LNCaP clone FGC (cell line): Measurements from ENCODE around the gene CACNA2D2.

Source experiments
- DNase-seq: peaks from one replicate; pipeline ENCODE4 v3.0.0-alpha.2; 2011; ENCODE audit warnings: low read depth
- H3K4me3 ChIP-seq: 2 replicates; pipeline ENCODE4 v1.5.1; 2011; ENCODE audit warnings: mild to moderate bottlenecking, low read depth, low read length, control low read depth
- TF ChIP-seq, protein P1 (sequence below): IDR thresholded peaks from 2 replicates; pipeline ENCODE4 v1.5.1; 2012; ENCODE audit warnings: mild to moderate bottlenecking; ENCODE audit not compliant: control insufficient read depth, insufficient read depth; ENCODE audit errors: extremely low read depth

CACNA2D2 gene

DNA sequence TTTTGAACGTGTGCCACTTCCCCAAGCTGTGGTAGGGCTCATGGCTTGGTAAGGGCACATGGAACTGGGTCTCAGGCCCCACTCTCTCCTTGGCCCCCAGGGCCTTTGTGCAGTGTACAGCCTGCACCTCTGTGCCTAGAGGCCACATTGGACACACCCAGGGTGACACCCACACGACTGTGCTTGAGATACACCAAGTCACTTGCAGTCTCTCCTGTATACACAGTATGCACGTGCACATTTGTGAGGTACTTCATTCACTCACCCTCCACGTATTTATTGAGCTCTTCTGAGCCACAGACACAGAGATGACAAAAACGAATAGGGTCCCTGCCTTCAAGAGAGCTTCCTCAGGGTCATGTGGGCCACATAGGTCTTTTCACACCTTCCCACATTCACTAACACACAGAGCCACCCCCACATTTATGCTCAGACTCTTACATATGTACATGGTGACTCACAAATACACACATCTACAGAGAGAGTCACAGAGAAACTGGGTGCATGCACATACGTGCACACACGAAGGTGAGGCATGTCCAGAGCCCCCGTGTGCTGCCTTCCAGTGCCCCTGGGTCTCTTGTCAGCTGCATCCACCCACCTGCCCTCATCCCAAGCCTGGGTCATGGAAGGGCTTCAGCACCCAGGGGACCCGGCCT is 134.3 kb downstream of the CACNA2D2 start:
- DNase-seq, result no peak
- H3K4me3 ChIP-seq, result no peak overlapping the region
- TF ChIP-seq, protein P1, sequence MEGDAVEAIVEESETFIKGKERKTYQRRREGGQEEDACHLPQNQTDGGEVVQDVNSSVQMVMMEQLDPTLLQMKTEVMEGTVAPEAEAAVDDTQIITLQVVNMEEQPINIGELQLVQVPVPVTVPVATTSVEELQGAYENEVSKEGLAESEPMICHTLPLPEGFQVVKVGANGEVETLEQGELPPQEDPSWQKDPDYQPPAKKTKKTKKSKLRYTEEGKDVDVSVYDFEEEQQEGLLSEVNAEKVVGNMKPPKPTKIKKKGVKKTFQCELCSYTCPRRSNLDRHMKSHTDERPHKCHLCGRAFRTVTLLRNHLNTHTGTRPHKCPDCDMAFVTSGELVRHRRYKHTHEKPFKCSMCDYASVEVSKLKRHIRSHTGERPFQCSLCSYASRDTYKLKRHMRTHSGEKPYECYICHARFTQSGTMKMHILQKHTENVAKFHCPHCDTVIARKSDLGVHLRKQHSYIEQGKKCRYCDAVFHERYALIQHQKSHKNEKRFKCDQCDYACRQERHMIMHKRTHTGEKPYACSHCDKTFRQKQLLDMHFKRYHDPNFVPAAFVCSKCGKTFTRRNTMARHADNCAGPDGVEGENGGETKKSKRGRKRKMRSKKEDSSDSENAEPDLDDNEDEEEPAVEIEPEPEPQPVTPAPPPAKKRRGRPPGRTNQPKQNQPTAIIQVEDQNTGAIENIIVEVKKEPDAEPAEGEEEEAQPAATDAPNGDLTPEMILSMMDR, result no peak

DNA sequence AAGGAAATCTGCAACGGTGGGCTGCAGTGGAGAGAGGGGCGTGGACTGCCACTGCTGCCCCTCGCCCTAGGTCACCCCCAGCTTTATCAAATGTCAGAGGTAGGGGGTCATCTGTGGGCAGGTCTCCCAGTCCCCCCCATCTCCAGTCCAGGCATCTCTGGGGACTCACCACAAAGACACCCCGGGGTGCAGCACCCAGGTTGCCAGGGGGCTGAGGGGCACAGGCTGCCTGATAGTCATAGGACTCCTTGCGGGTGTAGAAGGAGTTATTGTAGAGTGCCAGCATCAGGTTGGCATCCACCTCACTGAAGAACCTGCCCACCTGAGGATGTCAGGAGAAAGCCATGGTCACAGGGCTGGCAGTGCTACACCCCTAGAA is 137.6 kb downstream of the CACNA2D2 start:
- peak overlapping the region; percentile 69 for H3K4me3 ChIP-seq
- no peak for DNase-seq
- TF ChIP-seq, protein P1, result no peak

DNA sequence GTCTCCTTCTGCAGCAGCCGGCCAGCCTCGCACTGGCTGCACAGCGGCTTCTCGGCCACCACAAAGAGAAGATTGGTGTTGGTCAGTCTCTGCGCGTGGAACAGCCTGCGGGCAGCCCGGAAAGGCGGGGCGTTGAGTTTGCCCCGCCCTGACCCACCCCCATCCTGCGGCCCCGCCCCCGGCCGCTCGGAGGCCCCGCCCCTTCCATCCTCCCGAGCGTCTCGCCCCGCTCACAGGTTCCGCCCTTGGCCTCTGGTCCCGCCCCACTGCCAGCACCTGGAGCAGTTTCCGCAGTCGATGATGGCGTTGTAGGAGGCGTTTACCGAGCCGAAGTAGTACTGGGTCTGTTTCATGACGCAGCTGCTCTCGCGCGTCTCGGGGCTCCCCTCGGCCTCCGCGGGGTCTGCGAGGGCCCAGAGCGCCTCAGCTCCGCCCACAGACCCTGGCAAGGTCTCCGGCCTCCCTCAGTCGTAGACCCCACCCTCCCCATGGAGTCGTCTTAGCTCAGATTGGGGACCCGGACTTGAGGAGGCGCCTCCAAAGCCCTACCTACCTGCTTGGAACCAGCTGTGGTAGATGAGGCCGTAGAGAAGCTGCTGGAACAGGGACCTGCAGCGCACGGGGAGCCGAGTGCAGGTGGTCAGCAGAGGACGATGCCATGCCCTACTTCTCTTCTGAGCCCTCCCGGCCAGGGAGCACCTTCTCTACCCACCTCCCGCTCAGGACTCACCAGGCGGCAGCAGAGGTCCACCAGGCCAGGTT is 138.2 kb downstream of the CACNA2D2 start:
- H3K4me3 ChIP-seq, result peak overlapping the region; percentile 69
- peak; percentile 67 for DNase-seq
- TF ChIP-seq, protein P1, result no peak

DNA sequence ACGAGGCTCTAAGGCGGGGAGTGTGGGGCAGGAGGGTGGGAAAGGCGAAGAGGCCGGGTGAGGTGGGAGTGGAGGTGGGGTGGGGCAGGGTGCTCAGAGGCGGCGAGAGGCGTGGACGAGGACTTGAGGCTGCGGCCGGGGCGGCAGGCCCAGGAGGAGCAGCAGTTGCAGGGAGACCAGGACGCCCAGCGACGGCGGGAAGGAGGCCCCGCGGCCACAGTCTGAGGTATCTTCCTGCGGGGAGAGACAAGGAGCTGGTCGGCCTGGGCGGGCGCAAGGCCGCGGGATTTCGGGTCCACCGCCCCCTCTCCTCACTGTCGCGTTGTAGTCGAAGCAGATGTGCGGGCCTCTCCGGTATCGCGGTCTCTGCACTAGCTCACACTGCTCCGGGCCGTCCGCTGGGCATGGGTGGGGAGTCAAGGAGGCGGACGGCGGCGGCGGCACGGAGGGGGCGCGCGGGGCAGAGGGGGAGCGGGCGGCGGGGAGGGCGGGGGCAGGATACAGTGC is 138.8 kb downstream of the CACNA2D2 start:
- no peak for DNase-seq
- peak overlapping the region; percentile 41 for H3K4me3 ChIP-seq
- TF ChIP-seq, protein P1, result no peak

DNA sequence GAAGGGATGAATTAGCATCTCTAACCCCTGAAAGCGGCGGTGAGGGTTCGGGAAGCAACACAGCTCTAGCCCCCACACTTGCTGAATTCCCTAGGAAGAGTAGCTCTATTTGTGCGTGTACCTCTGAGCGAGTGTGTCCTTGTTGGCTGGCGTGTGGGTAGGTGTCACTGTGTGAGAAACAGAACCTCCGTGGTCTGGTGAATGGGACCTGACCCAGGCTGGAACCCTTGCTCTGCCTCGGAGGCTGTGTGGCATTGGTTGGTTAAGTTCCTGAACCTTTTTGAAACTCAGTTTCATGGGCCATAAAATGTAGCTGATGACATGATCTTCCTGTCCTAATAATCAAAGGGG is 143.7 kb downstream of the CACNA2D2 start:
- no peak for DNase-seq
- TF ChIP-seq, protein P1, result no peak
- peak overlapping the region; percentile 92 for H3K4me3 ChIP-seq

DNA sequence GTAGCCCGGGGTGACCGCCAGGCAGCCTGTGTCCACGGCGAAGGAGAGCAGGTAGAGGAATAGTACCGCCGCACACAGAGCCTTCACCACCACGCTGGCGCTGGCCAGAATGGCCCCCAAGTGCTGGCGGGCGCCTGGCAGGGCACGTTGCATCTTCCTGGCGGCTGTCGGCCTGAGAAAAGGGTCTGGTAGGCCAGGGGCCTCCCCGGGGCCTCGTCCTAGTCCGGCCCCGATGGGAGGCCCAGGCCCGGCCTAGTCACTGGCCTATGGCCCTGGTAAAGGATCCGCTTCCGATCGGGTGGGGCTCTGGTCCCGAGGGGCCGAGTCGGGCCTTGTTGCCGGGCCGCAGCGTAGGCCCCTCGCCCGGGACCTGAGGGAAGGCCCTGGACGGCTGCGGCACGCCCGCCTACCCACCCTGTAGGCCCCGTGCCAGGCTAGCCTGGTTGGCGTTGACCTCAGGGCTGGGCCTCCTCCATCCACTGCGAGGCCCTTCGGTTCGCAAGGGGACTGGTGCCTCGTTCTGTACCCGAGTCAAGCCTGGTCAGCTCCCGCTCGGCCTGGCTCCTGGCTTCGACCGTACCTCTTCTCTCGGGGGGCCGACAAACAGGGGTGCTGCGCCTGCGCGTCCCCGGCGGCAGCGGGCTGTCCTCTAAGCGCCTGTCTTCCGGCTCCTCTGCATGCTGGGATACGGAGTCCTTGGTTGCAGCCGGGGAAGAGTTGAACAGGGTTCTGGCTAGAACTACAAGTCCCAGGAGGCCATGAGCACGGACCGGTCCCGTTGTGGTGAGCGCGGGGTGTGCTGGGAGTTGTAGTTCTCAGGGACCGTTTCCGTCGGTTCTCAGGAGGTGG is 144.3 kb downstream of the CACNA2D2 start, which contains the start of gene TMEM115:
TSS of gene TMEM115 (minus strand) at position 611 of the 849 bp plus-strand sequence. CDS start at position 153, 458 bp downstream.
- DNase-seq, result peak; percentile 95
- TF ChIP-seq, protein P1, result no peak
- peak within 1 kb of the TSS; percentile 92 for H3K4me3 ChIP-seq
